Lung (tissue), 12 donors: ENCODE measurements around the gene TIAM2. TPM values are rescaled to one million over a fixed set of nuclear protein-coding genes. Genes with fewer than 3 reads are reported as not detected.

Experiments
- ATAC-seq: fragments of 200-7000 bp; cut with Tn5 transposase; one replicate; pipeline ENCODE4 v1.9.1; 2020; ENCODE audit warnings: moderate number of reproducible peaks; ENCODE audit not compliant: insufficient read depth, low FRiP score
- DNase-seq, 3 donors: peaks; one replicate each; pipeline ENCODE4 v3.0.0-alpha.2; 2013 to 2017
- H3K27ac ChIP-seq, 2 donors: one replicate each; pipeline ENCODE4 v1.5.1; 2013; ENCODE audit warnings: mild to moderate bottlenecking in 2 of 2, moderate library complexity in 2 of 2, control low read depth in 1 of 2, inconsistent platforms in 1 of 2, low read depth in 1 of 2, low read length in 1 of 2
- H3K27me3 ChIP-seq, 3 donors: one replicate each; pipeline ENCODE4 v1.5.1; 2013; ENCODE audit warnings: low read length in 2 of 3; ENCODE audit not compliant: control insufficient read depth in 3 of 3, insufficient read depth in 3 of 3
- H3K36me3 ChIP-seq, 4 donors: one replicate each; pipeline ENCODE4 v1.5.1; 2013; ENCODE audit warnings: low read length in 4 of 4, mild to moderate bottlenecking in 1 of 4, moderate library complexity in 1 of 4; ENCODE audit not compliant: control insufficient read depth in 4 of 4, insufficient read depth in 4 of 4
- H3K4me1 ChIP-seq, 5 donors: one replicate each; pipeline ENCODE4 v1.5.1; 2013; ENCODE audit warnings: low read length in 5 of 5, mild to moderate bottlenecking in 2 of 5, moderate library complexity in 1 of 5; ENCODE audit not compliant: control insufficient read depth in 5 of 5, insufficient read depth in 5 of 5
- H3K4me3 ChIP-seq: one replicate; pipeline ENCODE4 v1.5.1; 2013; ENCODE audit warnings: mild to moderate bottlenecking, control low read depth, moderate library complexity
- H3K9ac ChIP-seq, 2 donors: one replicate each; pipeline ENCODE4 v1.5.1; 2013; ENCODE audit warnings: low read length in 2 of 2, control low read depth in 1 of 2; ENCODE audit not compliant: insufficient read depth in 1 of 2
- H3K9me3 ChIP-seq, 4 donors: one replicate each; pipeline ENCODE4 v1.5.1; 2013; ENCODE audit warnings: low read length in 3 of 4, mild to moderate bottlenecking in 1 of 4, moderate library complexity in 1 of 4; ENCODE audit not compliant: control insufficient read depth in 4 of 4, insufficient read depth in 3 of 4
- WGBS, 2 donors: extraction: QIAGEN DNeasy Blood & Tissue Kit; methylation state at CpG; one replicate each; pipeline ENCODE4 v1.1.7; 2013; 5-methylcytosine and 5-hydroxymethylcytosine counted together
- polyA plus RNA-seq, 2 donors: library from polyadenylated mRNA; stranded (reverse); fragments of 200-250 nt; gene quantifications; one replicate each; pipeline ENCODE4 v1.2.1, GENCODE V29; 2013
- total RNA-seq, 2 donors: library from RNA; depleted of rRNA in 1 of 2; stranded (reverse); fragments of >200 nt in 1 of 2; gene quantifications; one replicate each; pipeline ENCODE4 v1.2.1, GENCODE V29; 2014 to 2021
- TF ChIP-seq, protein P1 (sequence below): IDR thresholded peaks from 2 replicates; pipeline ENCODE4 v1.5.1; 2012; ENCODE audit warnings: mild to moderate bottlenecking; ENCODE audit errors: control extremely low read depth, extremely low read depth
- donor health status: control.
- donor health status: control.
- donor health status: Bipolar disorder and iron deficiency.
- donor health status: healthy.
- donor health status: DM: yes; HTN: yes; CAD: no.

Gene TIAM2
- total and polyA plus RNA-seq, 4 donors = 1.8 to 17.5 (median 4.1) TPM

DNA sequence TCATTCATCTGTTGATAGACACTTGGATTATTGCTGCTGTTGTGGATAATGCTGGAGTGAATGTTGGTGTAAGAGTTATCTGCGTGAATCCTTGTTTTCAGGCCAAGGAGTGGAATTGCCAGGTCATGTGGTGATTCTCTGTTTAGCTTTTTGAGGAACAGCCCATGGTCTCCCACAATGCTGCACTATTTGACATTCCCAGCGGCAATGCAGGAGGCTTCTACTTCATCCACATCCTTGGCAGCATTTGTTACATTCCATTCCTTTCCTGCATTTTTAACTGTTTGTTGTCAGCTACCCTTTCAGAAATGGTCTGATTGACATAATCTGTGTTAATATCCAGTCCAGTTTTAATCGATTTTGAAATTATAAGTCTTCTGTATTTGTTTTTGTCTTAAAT is 217.0 kb downstream of the TIAM2 start:
- no peak overlapping the region for H3K9ac ChIP-seq
- H3K36me3 ChIP-seq = peaks cover 0 to 6% (median 0%) of the 10 kb centered on the region in 4 donors
- TF ChIP-seq, protein P1, sequence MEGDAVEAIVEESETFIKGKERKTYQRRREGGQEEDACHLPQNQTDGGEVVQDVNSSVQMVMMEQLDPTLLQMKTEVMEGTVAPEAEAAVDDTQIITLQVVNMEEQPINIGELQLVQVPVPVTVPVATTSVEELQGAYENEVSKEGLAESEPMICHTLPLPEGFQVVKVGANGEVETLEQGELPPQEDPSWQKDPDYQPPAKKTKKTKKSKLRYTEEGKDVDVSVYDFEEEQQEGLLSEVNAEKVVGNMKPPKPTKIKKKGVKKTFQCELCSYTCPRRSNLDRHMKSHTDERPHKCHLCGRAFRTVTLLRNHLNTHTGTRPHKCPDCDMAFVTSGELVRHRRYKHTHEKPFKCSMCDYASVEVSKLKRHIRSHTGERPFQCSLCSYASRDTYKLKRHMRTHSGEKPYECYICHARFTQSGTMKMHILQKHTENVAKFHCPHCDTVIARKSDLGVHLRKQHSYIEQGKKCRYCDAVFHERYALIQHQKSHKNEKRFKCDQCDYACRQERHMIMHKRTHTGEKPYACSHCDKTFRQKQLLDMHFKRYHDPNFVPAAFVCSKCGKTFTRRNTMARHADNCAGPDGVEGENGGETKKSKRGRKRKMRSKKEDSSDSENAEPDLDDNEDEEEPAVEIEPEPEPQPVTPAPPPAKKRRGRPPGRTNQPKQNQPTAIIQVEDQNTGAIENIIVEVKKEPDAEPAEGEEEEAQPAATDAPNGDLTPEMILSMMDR = no peak
- H3K27ac ChIP-seq = no peak overlapping the region
- H3K4me1 ChIP-seq = peaks cover 0 to 9% (median 0%) of the 10 kb centered on the region in 5 donors
- H3K4me3 ChIP-seq = no peak overlapping the region
- no peak for ATAC-seq
- WGBS, 2 donors = 81 to 89% methylated on average over 3 of the region's 3 CpGs
- H3K27me3 ChIP-seq = no peaks in the 10 kb centered on the region
- H3K9me3 ChIP-seq = peaks cover 0 to 2% (median 0%) of the 10 kb centered on the region in 4 donors
- no peak for DNase-seq

DNA sequence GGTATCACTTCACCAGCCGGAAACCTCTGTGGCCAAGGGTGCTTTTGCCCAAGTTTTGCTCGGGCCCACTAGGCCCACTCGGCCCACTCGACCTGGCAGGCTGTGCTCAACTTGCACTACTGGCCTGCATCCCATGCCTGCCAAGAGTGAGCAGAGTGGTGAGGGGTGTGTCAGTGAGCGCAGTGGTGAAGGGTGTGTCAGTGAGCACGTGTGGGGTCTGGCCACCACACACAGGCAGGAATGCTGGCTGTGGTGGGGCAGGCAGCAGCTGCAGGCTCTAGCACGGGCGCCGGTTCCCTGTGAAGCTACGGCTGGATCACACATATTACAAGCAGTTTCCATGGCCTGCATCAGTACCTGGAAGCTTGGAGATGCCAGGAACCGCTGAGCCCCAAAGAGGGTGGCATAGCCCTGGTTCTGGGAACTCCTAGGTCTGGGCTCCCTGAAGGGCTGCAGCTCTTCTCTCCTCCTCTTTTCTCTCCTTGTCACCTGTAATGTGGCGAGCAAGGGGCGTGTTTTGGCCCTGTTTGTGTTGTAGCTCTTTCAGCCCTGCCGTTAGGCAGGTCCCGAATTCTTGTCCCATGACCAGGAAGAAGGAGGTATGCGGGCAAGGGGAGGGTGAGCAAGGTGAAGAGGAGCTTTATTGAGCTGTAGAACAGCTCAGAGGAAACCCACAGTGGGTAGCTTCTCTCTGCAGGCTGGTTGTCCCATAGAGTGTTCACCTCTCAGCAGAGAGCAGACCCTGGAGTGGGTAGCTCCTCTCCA is 217.7 kb downstream of the TIAM2 start:
- no peaks in the 10 kb centered on the region for H3K27me3 ChIP-seq
- H3K9ac ChIP-seq = no peak overlapping the region
- ATAC-seq = no peak
- H3K36me3 ChIP-seq = peaks cover 0 to 6% (median 0%) of the 10 kb centered on the region in 4 donors
- DNase-seq = no peak
- peaks cover 0 to 11% (median 0%) of the 10 kb centered on the region in 5 donors for H3K4me1 ChIP-seq
- TF ChIP-seq, protein P1 = no peak
- H3K27ac ChIP-seq = no peak overlapping the region
- H3K4me3 ChIP-seq = no peak overlapping the region
- WGBS, 2 donors = 94 to 97% methylated on average over 16 of the region's 16 CpGs
- peaks cover 0 to 2% (median 0%) of the 10 kb centered on the region in 4 donors for H3K9me3 ChIP-seq

DNA sequence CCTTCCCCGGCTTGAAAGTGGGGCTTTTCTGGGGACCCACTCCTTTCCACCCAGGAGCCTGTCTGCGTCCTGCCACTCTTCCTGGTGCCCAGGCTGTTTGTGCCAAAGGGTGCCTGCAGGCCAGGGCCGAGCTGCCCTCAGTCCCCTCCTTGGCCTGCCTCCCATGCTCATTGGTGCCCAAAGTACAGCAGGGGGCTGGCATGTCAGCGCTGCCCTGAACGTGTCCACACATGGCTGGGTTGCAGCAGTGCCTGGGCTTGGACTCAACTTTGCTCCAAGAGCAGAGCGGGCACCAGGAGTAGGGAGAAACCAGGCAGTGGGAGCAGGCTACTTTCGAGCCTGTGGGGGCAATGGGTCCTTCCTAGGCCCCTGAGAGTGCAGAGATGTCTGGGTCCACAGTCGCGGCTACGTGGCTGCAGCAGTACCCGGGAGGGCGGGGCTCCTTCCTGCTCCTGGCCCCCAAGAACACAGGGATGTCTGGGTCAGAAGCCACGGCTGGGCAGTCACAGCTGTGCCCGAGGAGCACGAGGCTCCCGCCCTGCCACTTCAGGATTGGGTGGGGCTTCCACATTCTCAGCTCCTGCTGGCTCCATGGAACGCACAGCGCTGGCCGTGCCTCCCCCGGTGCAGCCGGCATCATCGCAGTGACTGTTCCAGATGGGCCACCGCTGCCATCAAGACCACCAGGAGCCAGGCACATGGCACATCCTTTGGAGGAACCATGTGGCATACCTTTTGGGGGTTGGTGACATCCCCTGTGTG is 218.7 kb downstream of the TIAM2 start:
- no peaks in the 10 kb centered on the region for H3K27me3 ChIP-seq
- WGBS, 2 donors = 87 to 93% methylated on average over 23 of the region's 23 CpGs
- peaks cover 0 to 2% (median 0%) of the 10 kb centered on the region in 4 donors for H3K9me3 ChIP-seq
- no peak for ATAC-seq
- no peak overlapping the region for H3K27ac ChIP-seq
- H3K36me3 ChIP-seq = peaks cover 0 to 6% (median 0%) of the 10 kb centered on the region in 4 donors
- no peak overlapping the region for H3K9ac ChIP-seq
- no peak for DNase-seq
- H3K4me1 ChIP-seq = peaks cover 0 to 11% (median 0%) of the 10 kb centered on the region in 5 donors
- H3K4me3 ChIP-seq = no peak overlapping the region
- TF ChIP-seq, protein P1 = no peak
